GM11168 (cell line): Measurements from ENCODE around the gene LMAN1.

Experiments used
- in situ Hi-C: fragments of 300-500 bp; cut with MboI; formaldehyde crosslinking; loops from one replicate; pipeline ENCODE4 v1.12.0; 2022; ENCODE audit warnings: low sequenced_read_pairs; ENCODE audit not compliant: unreplicated experiment

LMAN1 gene

DNA sequence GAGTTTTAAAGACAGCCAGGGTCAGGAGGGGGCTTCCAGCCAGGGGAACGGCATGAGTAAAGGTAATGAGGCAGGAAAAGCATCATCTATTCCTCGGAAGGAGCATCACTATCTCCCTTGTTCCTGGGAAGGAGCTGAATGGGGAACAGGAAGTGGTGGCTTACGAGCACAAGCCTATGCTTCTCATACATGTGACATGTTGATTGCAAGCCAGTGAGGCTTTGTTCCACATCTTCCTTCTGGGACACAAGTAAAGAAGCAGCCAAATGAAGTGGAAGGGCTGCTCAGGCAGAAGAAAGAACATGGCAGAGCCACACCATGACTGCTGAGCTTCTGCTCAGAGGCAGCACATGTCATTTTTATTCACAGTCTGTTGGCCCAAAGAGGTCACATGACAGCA, 15.1 kb upstream of the LMAN1 start:
- in situ Hi-C loops, result no loop called here

DNA sequence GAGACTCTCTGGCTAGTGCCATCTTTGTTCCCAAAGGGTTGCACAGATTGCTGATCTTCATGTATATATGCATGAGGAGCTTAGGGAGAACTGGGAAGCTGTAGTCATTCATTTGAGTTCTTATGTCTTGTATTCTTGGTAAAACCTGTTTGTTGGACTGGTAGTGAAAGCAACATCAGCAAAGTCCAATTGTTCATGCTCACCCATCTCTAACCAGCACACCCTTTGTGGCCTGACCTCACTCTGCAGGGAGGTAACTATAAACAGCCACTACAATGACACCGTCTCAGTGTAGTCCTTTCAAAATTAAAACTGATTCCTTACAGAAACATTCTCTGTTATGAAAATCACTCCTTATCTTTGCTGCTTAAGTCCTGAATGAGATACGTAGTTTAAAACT, 13.9 kb upstream of the LMAN1 start:
- in situ Hi-C loops, result no loop called here

DNA sequence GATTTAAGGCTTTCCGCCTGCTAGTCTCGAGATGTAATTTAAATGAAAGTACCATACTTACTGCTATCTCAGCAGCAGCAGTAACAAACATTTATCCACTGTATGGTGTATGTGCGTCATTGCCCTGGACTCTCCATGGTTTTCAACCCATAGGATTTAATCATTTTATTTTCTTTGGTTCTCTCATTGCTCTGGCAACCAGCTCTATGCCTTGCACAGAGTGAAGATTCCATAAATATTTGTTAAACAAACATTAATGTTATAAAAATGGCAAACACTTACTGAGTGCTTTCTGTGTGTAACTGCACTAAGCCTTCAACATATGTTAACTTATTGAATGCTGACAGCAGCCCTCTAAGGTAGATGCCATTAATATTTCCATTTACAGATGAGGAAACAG, 1.3 kb upstream of the LMAN1 start:
- in situ Hi-C loops, result no loop called here

DNA sequence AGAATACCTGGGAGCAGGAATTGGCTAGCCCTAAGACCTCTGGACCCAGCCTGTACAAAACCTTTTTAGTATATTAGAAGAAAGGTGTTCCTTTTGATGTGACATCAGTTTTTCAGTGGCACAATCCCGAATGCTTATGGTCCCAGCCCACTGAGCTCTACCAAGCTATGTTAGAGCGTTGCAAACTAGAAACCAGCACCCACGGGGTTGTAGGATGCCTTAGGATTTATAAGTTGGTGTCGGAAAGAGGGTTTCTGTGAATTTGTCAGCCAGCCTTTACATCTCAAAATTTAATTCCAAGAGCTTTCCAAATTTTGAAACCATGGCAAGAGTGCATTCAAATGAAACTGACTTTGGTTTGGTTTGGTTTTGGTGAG, 499 bp upstream of the LMAN1 start:
- in situ Hi-C loops, result no loop called here

DNA sequence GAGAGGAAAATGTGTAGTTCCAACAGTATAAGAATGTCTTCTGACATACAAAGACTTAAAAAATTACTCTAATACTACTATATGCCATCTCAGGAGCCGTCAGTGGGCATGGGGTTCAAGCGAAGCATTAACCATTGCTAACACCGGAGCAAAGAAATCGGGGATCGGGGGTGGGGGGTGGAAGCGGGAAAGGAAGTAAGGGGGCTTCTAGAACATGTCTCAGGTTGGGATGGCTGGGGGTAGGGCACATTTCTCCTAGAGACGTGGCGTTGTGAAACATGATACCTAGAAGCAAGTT, 702 bp downstream of the LMAN1 start:
- in situ Hi-C loops, result no loop called here

DNA sequence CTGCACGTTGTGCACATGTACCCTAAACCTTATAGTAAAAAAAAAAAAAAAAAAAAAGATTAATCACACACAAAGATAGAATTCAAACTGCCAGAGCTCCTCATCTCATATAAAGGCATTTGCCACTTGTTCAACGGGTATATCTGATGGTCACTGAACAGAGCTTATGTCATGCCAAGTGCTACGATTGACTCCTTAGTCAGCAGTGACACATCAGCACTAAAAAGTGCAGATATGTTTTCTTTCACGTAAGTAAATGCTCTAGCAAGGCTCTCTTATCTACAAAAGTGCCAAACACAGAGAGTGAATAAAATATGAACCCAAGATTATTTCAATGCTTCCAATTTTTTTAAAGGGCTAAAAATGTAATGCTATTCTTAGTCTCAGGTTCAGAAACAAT, 1.1 kb downstream of the LMAN1 start:
- in situ Hi-C loops, result no loop called here

DNA sequence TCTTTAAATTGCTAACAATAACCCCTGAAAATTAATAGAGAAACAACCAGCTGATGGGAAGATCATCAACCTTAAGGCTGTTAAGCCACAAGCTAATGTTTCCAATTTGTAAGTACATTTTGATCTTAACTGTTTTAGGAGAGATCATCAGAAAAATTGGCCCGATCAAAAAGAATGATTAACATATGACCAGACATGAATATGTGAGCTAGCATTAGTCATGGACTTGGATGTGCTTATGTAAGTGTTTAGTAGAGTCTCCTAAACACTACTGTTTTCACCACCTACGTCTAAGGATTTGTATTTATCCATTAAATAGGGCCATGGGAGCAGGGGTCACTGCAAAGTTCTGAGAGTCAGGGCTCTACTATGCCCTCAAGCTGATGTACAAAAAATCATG, 4.3 kb downstream of the LMAN1 start:
- in situ Hi-C loops, result no loop called here

DNA sequence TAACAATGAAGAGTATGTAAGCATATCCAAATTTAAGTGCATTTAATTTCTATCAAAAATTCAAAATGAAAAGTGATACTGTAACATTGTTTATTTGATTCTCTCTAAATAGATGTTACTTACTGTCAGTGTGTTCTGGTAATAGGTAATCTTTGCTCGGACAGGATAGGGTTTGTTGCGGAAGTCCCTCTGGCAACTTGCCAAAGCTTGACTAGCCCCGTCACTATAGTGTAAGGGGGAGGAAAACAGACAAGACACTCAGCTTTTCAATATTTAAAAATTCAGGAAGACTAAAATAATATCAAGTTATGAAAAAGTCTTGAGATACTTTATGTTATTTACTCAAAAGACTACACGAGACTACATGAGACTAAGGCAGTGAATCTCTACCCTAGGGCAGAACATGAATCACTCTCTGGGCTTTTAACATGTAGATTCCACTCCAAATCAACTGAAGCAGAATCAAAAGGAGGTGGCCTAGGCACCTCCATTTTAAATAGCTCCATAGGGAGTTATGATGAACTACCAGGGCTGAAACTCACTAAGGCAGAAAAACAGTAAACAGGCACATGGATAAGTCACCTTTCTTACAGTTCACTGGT, 5.9 kb downstream of the LMAN1 start:
- in situ Hi-C loops, result no loop called here

DNA sequence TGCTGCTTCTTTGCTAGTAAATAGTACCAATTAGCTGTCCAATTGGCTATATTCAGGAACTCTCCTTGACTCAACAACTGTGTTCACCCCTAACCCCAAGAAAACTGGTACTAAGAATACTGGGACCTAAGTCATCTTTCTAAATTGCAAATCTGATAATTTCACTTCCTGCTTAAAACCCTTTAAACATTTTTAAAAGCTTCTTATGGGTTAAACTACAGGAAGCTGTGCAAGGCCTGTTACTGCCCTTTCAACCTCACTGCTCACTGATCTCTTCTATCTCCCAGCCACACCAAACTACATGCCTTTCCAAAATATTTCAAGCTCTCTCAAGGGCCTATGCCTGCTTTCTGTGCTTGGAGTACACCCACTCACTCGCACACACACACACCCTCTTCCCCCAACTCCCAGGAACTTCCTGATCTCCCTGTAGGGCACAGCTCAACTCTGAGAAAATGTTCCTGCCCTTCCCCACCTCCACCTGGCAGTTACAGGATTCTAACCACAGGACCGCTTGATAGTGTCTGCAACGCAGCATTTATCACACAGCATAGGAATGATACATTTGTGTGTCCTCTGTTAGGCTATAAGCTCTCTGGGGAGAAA, 6.7 kb downstream of the LMAN1 start:
- in situ Hi-C loops, result no loop called here

DNA sequence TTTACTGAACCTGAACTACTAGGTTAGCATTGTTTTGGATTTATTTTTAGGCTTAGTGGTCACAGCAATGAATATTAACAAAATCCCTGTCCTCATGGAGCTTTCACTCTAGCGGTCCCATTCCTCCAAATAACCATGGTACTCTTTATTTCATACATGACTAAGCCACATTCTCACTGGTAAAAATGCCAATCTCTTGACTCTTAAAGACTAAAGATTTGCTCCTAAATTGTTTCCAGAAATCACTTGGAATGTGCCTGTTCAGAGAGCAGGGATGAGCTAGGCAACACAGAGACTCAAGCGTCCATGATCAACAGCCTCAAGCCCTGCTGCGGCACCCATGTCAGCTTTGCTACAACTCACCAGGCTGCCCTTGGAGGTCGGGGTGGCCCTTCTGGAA, 13.5 kb downstream of the LMAN1 start:
- in situ Hi-C loops, result no loop called here

DNA sequence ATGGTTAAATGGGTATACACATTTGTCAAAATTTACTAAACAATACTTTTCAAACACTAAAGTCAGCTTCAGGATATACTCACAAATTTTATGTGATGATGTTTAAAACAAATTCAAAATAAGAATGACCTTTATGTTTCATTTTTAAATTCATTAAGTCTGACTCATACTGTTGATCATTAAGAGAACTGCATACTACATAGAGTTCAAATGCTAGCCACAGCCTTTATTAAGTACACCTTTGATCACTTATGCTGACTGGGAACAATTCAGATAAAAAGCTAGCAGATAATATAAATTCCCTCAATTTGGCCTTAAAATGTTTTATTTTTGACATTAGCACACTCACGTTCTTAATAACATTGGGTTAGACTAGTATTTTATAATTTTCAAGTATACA, 14.1 kb downstream of the LMAN1 start:
- in situ Hi-C loops, result no loop called here

DNA sequence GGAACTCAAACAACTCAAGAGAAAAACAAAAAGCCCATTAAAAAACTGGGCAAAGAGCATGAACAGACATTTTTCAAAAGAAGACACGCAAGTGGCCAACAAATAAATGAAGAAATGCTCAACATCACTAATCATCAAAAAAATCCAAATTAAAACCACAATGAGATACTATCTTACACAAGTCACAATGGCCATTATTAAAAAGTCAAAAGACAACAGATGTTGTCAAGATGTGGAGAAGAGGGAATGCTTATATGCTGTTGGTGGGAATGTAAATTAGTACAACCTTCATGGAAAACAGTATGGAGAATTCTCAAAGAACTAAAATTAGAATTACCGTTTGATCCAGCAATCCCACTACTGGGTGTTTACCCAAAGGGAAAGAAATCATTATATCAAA, 15.1 kb downstream of the LMAN1 start:
- in situ Hi-C loops, result no loop called here

DNA sequence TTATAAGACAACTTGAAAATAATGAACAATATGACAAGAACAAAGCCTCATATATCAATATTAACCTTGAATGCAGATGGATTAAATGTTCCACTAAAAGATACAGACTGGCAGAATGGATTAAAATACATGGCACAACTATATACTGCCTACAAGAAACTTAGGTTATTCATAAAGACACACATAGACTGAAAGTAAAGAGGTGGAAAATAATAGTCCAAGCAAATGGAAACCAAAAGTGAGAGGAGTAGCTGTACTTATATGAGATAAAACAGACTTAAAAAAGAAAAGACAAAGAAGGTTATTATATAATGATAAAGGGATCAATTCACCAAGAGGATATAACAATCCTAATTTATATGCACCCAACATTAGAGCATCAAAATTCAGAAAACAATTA, 18.2 kb downstream of the LMAN1 start:
- in situ Hi-C loops, result no loop called here

DNA sequence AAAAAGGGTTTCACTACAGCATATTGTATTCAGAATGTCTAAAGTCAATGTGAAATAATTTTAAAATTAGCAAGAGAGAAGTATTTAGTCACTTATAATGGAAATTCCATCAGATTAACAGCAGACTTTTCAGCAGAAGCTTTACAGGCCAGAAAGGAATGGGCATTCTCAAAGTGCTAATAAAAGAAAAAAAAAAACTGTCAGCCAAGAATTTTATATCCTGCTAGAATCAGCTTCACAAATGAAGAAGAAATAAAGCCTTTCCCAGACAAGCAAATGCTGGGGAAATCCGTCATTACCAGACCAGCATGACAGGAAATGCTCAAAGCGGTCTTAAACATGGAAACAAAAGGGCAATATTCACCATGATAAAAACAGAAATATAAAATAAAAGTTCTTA, 18.8 kb downstream of the LMAN1 start:
- in situ Hi-C loops, result no loop called here

DNA sequence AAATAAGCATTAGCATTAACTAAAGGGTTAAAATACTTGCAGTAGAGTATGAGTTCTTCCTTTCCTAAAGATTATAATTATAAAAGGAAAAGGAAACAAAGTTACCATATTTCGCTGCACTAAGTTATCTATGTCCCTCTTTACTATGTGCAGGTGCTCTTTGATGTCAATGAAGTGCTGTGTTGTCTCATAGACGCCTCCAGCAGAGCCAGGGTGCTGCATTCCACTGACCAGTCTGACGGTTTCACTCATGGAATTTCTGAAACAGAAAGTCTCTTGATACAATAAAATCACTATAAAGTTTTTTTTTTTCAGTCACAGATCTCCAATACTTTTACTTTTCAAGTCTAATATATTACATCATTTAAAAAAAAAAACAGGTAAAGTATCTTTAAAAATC, 26.1 kb downstream of the LMAN1 start:
- in situ Hi-C loops, result no loop called here

DNA sequence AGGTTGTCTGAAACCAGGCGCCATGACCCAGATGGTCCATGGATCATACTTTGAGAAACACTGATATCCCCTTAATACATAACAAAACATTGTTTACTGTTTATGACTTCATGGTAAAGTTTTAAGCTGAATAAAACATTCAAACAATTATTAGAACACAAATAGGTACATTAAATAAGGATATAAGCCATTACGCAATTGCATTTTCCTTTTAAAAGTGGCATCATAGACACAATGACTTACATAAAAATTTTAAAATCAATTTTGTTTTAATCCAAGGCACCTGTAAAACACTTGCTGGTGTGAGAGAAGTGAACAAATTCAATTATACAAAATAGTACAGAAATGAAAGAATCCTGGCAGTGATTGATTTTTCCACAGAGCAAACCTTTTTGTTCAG, 30.4 kb downstream of the LMAN1 start:
- in situ Hi-C loops, result no loop called here

DNA sequence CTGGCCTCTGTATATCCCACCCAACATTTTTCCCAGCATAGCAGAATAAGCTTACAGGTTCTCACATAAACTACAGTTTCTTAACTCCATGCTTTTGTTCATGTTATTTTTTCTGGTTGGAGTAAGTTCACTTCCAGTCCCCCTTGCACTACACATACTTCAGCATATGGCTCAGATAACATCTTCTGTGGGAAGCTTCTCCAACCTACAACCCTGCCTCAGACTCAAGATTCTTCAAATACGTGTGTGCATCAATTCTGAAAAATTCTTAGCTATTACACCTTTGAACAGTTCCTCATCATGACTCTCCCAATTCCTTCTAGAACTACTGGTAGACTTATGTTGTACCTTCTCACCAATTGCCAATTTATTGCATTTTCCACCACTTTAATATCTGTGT, 33.1 kb downstream of the LMAN1 start:
- in situ Hi-C loops, result no loop called here

DNA sequence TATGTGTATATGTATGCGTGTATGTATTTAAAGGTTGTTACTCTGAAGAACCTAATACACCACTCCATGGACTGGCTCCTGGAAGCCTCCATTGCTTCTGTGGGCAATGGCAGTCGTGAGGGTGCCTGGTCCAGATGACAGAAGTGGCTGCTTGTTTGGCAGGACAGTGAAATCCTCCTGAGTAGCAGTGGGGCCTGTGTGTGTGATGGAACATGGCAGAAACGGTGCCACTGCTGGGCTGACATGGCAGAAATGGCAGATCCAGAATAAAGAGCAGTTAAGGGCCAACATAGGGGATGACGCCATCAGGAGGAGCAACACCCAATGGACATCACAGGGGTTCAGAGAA, 34.5 kb downstream of the LMAN1 start:
- in situ Hi-C loops, result no loop called here

DNA sequence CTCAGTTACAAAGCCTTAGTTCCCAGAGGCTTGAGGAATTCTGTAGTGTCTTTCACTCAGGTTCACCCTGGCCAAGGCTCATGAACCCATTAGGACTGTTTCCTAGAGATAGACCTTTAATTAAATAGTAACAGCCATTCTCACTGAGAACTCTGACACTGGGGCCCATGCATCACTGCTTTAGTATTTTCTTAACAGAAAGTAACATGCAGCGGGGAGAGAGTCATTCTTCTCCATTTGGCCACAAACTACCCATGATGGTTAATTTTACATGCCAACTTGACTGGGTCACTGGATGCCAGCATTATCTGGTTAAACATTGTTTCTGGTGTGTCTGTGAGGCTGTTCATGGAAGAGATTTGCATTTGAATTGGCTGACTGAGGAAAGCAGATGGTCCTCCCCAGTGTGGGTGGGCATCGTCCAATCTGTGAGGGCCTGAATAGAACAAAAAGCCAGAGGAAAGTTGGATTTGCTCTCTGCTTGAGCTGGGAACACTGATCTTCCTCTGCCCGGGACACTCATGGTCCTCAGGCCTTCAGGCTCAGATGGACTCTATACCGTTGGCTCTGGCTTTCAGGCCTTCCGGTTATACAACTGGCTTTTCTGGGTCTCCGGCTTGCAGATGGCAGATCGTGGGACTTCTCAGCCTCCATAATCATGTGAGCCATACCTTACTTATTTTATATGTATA, 35.0 kb downstream of the LMAN1 start:
- in situ Hi-C loops, result no loop called here

DNA sequence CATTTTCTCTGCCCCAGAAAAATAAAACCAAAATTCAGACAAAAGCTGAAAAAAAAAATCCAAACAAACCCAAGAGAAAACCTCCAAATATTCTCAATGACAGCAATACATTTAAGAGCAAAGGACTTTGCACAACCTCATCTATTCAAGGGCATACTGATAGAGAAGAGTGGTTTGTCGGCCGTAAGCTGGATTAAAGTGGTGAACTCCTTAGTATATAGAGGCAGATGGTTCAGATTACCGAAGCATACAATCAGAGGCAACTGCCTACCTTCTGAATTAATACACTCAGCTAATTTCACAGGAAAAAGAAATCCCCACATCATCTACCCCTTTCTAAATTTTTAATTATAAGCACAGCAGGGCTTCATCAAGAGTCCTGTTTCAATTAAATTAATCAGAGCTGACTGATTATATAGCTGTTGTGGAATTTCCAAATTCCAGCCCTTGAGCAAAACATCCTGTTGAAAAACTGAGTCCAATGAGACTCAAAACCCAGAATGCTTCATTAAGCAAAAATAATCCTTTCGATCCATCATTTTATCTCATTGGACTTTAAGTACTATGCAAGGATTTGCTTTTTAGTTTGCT, 40.5 kb downstream of the LMAN1 start, which contains the start of gene CPLX4:
Gene CPLX4 (minus strand): TSS at position 190 of the 591 bp plus-strand sequence. CDS start 187 bp downstream, at position 3.
- in situ Hi-C loops, result no loop called here

DNA sequence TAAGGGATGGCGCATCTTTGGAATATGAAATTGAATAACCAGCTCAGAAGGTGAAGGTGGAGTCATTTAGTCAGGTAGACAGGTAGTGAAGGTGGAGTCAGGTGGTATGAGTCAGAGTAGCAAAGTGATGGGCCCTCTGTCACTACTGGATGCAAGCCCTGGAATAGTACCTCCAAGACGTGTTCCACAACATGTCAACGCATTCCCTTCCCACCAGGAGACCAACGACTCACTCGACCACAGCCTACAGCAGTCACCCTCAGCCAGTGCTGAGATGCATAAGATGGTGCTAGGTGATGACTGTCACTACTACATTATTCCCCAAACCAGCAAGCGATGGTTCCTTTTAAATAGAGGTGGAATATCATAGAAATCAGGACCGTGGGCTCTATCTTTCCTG, 47.4 kb downstream of the LMAN1 start:
- in situ Hi-C loops, result loop anchor here (5.0 kb wide), 1 partner anchor 81 kb away; no protein-coding TSS in a partner anchor

DNA sequence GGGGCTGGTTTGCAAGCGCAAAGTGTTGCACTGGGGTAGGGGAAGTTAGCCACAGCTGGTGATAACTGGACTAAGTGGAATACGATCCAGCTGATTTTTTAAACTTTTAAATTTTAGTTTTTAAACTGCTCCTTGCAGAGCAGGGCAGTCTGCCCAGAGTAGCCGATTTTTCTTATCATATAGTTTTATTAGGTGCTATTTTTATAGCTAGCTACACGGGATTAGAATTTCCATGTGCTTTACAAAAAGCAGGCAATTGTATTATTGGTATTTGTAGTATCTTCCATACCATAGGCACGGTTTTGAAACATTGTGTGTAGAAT, 50.2 kb downstream of the LMAN1 start:
- in situ Hi-C loops, result no loop called here
